ENCODE measurements around the gene TADA2A. TPM values are rescaled to one million over a fixed set of nuclear protein-coding genes. Genes with fewer than 3 reads are reported as not detected.

TADA2A gene
- total RNA-seq, 1 experiment from 2014 or later: 24.6 TPM

DNA sequence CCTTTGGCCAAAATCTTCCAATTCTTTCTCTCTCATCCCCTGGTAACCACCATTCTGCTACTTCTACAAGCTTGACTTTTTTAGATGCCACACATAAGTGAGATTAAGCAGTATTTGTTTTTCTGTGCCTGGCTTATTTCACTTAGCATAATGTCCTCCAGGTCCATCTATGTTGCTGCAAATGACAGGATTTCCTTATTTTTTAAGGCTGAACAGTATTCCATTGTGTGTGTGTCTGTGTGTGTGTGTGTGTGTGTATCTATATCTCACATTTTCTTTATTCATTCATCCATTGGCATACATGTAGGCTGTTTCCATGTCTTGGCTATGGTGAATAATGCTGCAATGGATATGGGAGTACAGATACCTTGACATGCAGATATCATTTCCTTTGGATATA is 6.2 kb upstream of the TADA2A start:
- RAD21 ChIA-PET (ENCODE audit: low non-redundant PET in 1 of 2, low total read pairs in 2 of 2, uncharacterized antibody in 2 of 2, unreplicated experiment in 2 of 2): no interaction called here
- no peak overlapping the region for H2AFZ ChIP-seq (ENCODE audit: low read depth, low read length, poor library complexity, severe bottlenecking)
- no peak for DNase-seq (ENCODE audit: low read depth, low spot score)
- H3K9me2 ChIP-seq (ENCODE audit: insufficient read depth): no peaks in the 10 kb centered on the region
- CTCF ChIA-PET: interaction anchor here (1.4 kb wide), 1 partner anchor 27 kb away, joined by 7 read pairs; no protein-coding TSS in a partner anchor
- intact Hi-C loops (cut with micrococcal nuclease): no loop called here
- H3K36me3 ChIP-seq (ENCODE audit: control insufficient read depth in 1 of 2, insufficient read depth in 2 of 2, low read length in 2 of 2): no peaks in the 10 kb centered on the region
- H3K27me3 ChIP-seq (ENCODE audit: insufficient read depth, low read length): no peaks in the 10 kb centered on the region
- POLR2A ChIA-PET: interaction anchor here (1.0 kb wide), 1 partner anchor 27 kb away, joined by 3 read pairs; no protein-coding TSS in a partner anchor
- no peaks in the 10 kb centered on the region for H4K20me1 ChIP-seq (ENCODE audit: insufficient read depth)
- BruUV-seq (replicated peaks): no TSS peak
- H3K4me3 ChIP-seq (replicated peaks in 1 of 2; ENCODE audit: low read depth in 1 of 2, low read length in 2 of 2): no peak overlapping the region
- TF ChIP-seq, protein P1, sequence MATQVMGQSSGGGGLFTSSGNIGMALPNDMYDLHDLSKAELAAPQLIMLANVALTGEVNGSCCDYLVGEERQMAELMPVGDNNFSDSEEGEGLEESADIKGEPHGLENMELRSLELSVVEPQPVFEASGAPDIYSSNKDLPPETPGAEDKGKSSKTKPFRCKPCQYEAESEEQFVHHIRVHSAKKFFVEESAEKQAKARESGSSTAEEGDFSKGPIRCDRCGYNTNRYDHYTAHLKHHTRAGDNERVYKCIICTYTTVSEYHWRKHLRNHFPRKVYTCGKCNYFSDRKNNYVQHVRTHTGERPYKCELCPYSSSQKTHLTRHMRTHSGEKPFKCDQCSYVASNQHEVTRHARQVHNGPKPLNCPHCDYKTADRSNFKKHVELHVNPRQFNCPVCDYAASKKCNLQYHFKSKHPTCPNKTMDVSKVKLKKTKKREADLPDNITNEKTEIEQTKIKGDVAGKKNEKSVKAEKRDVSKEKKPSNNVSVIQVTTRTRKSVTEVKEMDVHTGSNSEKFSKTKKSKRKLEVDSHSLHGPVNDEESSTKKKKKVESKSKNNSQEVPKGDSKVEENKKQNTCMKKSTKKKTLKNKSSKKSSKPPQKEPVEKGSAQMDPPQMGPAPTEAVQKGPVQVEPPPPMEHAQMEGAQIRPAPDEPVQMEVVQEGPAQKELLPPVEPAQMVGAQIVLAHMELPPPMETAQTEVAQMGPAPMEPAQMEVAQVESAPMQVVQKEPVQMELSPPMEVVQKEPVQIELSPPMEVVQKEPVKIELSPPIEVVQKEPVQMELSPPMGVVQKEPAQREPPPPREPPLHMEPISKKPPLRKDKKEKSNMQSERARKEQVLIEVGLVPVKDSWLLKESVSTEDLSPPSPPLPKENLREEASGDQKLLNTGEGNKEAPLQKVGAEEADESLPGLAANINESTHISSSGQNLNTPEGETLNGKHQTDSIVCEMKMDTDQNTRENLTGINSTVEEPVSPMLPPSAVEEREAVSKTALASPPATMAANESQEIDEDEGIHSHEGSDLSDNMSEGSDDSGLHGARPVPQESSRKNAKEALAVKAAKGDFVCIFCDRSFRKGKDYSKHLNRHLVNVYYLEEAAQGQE (IDR thresholded peaks at IDR 0.05; ENCODE audit: low read depth): no peak
- TF ChIP-seq SP1 (IDR thresholded peaks at IDR 0.05; ENCODE audit: low read depth) (no peak), CEBPB (IDR thresholded peaks at IDR 0.05; ENCODE audit: low read depth) (no peak), CBX3 (IDR thresholded peaks at IDR 0.05; ENCODE audit: low read depth) (no peak), FOSL1 (IDR thresholded peaks at IDR 0.05; ENCODE audit: low read depth) (no peak), JUND (IDR thresholded peaks at IDR 0.05) (no peak), EZH2 (IDR thresholded peaks at IDR 0.05) (no peak), POLR2AphosphoS5 (IDR thresholded peaks at IDR 0.05; ENCODE audit: low read depth, low read length) (no peak), SIN3A (IDR thresholded peaks at IDR 0.05; ENCODE audit: low read depth) (no peak), POLR2A (IDR thresholded peaks at IDR 0.05; ENCODE audit: borderline replicate concordance, extremely low read depth, insufficient read depth, insufficient read length) (no peak), EZH2phosphoT487 (IDR thresholded peaks at IDR 0.05; ENCODE audit: borderline replicate concordance) (no peak), YY1 (IDR thresholded peaks at IDR 0.05; ENCODE audit: extremely low read depth, insufficient replicate concordance, low read depth, low read length) (no peak), SRF (IDR thresholded peaks at IDR 0.05; ENCODE audit: low read depth) (no peak), TCF7L2 (IDR thresholded peaks at IDR 0.05; ENCODE audit: borderline replicate concordance, extremely low read depth, insufficient read depth, insufficient read length) (no peak), ELF1 (IDR thresholded peaks at IDR 0.05; ENCODE audit: borderline replicate concordance, low read depth) (no peak)
- TF ChIP-seq, protein P2, sequence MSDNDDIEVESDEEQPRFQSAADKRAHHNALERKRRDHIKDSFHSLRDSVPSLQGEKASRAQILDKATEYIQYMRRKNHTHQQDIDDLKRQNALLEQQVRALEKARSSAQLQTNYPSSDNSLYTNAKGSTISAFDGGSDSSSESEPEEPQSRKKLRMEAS (IDR thresholded peaks at IDR 0.05): no peak
- TF ChIP-seq, protein P3, sequence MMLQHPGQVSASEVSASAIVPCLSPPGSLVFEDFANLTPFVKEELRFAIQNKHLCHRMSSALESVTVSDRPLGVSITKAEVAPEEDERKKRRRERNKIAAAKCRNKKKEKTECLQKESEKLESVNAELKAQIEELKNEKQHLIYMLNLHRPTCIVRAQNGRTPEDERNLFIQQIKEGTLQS (IDR thresholded peaks at IDR 0.05): no peak
- TF ChIP-seq, protein P4, sequence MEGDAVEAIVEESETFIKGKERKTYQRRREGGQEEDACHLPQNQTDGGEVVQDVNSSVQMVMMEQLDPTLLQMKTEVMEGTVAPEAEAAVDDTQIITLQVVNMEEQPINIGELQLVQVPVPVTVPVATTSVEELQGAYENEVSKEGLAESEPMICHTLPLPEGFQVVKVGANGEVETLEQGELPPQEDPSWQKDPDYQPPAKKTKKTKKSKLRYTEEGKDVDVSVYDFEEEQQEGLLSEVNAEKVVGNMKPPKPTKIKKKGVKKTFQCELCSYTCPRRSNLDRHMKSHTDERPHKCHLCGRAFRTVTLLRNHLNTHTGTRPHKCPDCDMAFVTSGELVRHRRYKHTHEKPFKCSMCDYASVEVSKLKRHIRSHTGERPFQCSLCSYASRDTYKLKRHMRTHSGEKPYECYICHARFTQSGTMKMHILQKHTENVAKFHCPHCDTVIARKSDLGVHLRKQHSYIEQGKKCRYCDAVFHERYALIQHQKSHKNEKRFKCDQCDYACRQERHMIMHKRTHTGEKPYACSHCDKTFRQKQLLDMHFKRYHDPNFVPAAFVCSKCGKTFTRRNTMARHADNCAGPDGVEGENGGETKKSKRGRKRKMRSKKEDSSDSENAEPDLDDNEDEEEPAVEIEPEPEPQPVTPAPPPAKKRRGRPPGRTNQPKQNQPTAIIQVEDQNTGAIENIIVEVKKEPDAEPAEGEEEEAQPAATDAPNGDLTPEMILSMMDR (IDR thresholded peaks at IDR 0.05 in 2 of 3, conservative IDR thresholded peaks at IDR 0.05 in 1 of 3; ENCODE audit: borderline replicate concordance in 1 of 3, insufficient read depth in 1 of 3, low read depth in 2 of 3, low read length in 2 of 3): no peak
- TF ChIP-seq, protein P5, sequence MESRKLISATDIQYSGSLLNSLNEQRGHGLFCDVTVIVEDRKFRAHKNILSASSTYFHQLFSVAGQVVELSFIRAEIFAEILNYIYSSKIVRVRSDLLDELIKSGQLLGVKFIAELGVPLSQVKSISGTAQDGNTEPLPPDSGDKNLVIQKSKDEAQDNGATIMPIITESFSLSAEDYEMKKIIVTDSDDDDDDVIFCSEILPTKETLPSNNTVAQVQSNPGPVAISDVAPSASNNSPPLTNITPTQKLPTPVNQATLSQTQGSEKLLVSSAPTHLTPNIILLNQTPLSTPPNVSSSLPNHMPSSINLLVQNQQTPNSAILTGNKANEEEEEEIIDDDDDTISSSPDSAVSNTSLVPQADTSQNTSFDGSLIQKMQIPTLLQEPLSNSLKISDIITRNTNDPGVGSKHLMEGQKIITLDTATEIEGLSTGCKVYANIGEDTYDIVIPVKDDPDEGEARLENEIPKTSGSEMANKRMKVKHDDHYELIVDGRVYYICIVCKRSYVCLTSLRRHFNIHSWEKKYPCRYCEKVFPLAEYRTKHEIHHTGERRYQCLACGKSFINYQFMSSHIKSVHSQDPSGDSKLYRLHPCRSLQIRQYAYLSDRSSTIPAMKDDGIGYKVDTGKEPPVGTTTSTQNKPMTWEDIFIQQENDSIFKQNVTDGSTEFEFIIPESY (IDR thresholded peaks at IDR 0.05; ENCODE audit: extremely low read depth, insufficient replicate concordance, low read length): no peak
- no peak overlapping the region for H3K27ac ChIP-seq (ENCODE audit: low read depth, low read length)
- peaks cover 13 to 26% of the 10 kb centered on the region in 2 experiments for H3K4me1 ChIP-seq (ENCODE audit: control insufficient read depth in 1 of 2, insufficient read depth in 2 of 2, low read length in 2 of 2)
- no peaks in the 10 kb centered on the region for H3K9me3 ChIP-seq (ENCODE audit: control insufficient read depth in 1 of 2, insufficient read depth in 1 of 2, low read depth in 1 of 2, low read length in 2 of 2)
- H3K79me2 ChIP-seq (ENCODE audit: insufficient read depth, low read length): peaks cover 8% of the 10 kb centered on the region
- no peak overlapping the region for H3K9ac ChIP-seq (ENCODE audit: low read length)
- ATAC-seq: no peak
- H3K4me2 ChIP-seq (ENCODE audit: low read length): no peak overlapping the region
